ENCODE measurements around the gene PCNX2. TPM values are rescaled to one million over a fixed set of nuclear protein-coding genes. Genes with fewer than 3 reads are reported as not detected.

PCNX2 gene
- polyA plus RNA-seq, 3 donors, result 1.6 to 2.1 (median 1.8) TPM

GRCh38 chr1:233277637-233278606, 17.6 kb downstream of the PCNX2 start:
- no peak overlapping the region for H3K27ac ChIP-seq (ENCODE audit: low read depth, low read length)
- WGBS, 3 donors, result 74 to 81% (median 78%) methylated on average over 7 of the region's 7 CpGs

GRCh38 chr1:233269656-233270055, 25.9 kb downstream of the PCNX2 start:
- H3K27ac ChIP-seq (ENCODE audit: low read depth, low read length), result no peak overlapping the region
- 33 to 57% (median 37%) methylated on average over 2 of the region's 2 CpGs for WGBS, 3 donors

GRCh38 chr1:233268389-233269022, 27.0 kb downstream of the PCNX2 start:
- 82 to 96% (median 90%) methylated on average over 3 of the region's 3 CpGs for WGBS, 3 donors
- no peak overlapping the region for H3K27ac ChIP-seq (ENCODE audit: low read depth, low read length)

- no peak overlapping the region for H3K27ac ChIP-seq (ENCODE audit: low read depth, low read length)
- 84 to 92% (median 90%) methylated on average over 5 of the region's 5 CpGs for WGBS, 3 donors
Measured at GRCh38 chr1:233261695-233262094, 33.8 kb downstream of the PCNX2 start.

GRCh38 chr1:233261206-233261605, 34.3 kb downstream of the PCNX2 start:
- WGBS, 3 donors, result 50 to 88% (median 52%) methylated on average over 3 of the region's 3 CpGs
- H3K27ac ChIP-seq (ENCODE audit: low read depth, low read length), result no peak overlapping the region

- H3K27ac ChIP-seq (ENCODE audit: low read depth, low read length), result no peak overlapping the region
- 70 to 92% (median 86%) methylated on average over 6 of the region's 6 CpGs for WGBS, 3 donors
Measured at GRCh38 chr1:233257786-233258185, 37.7 kb downstream of the PCNX2 start.

- no peak overlapping the region for H3K27ac ChIP-seq (ENCODE audit: low read depth, low read length)
- 92 to 95% (median 93%) methylated on average over 2 of the region's 2 CpGs for WGBS, 3 donors
Measured at GRCh38 chr1:233256789-233257188, 38.7 kb downstream of the PCNX2 start.

- no peak overlapping the region for H3K27ac ChIP-seq (ENCODE audit: low read depth, low read length)
- WGBS, 3 donors, result 95 to 100% (median 97%) methylated on average over 1 of the region's 1 CpG
Measured at GRCh38 chr1:233256191-233256590, 39.3 kb downstream of the PCNX2 start.

GRCh38 chr1:233255145-233255544, 40.4 kb downstream of the PCNX2 start:
- no peak overlapping the region for H3K27ac ChIP-seq (ENCODE audit: low read depth, low read length)
- 90 to 94% (median 91%) methylated on average over 5 of the region's 5 CpGs for WGBS, 3 donors

GRCh38 chr1:233253832-233254331, 41.6 kb downstream of the PCNX2 start:
- H3K27ac ChIP-seq (ENCODE audit: low read depth, low read length), result no peak overlapping the region
- 52 to 91% (median 79%) methylated on average over 1 of the region's 1 CpG for WGBS, 3 donors

- 95 to 98% (median 98%) methylated on average over 4 of the region's 4 CpGs for WGBS, 3 donors
- no peak overlapping the region for H3K27ac ChIP-seq (ENCODE audit: low read depth, low read length)
Measured at GRCh38 chr1:233253231-233253831, 42.2 kb downstream of the PCNX2 start.

GRCh38 chr1:233252441-233252840, 43.1 kb downstream of the PCNX2 start:
- 17 to 63% (median 27%) methylated on average over 2 of the region's 2 CpGs for WGBS, 3 donors
- H3K27ac ChIP-seq (ENCODE audit: low read depth, low read length), result no peak overlapping the region

- WGBS, 3 donors, result 88 to 91% (median 89%) methylated on average over 4 of the region's 4 CpGs
- H3K27ac ChIP-seq (ENCODE audit: low read depth, low read length), result no peak overlapping the region
Measured at GRCh38 chr1:233251201-233251720, 44.3 kb downstream of the PCNX2 start.

GRCh38 chr1:233248014-233248413, 47.5 kb downstream of the PCNX2 start:
- 90 to 95% (median 94%) methylated on average over 6 of the region's 6 CpGs for WGBS, 3 donors
- H3K27ac ChIP-seq (ENCODE audit: low read depth, low read length), result no peak overlapping the region

GRCh38 chr1:233246965-233247364, 48.6 kb downstream of the PCNX2 start:
- 74 to 80% (median 74%) methylated on average over 5 of the region's 5 CpGs for WGBS, 3 donors
- no peak overlapping the region for H3K27ac ChIP-seq (ENCODE audit: low read depth, low read length)

GRCh38 chr1:233245191-233245765, 50.2 kb downstream of the PCNX2 start:
- 77 to 96% (median 87%) methylated on average over 8 of the region's 8 CpGs for WGBS, 3 donors
- H3K27ac ChIP-seq (ENCODE audit: low read depth, low read length), result no peak overlapping the region

GRCh38 chr1:233244183-233244582, 51.3 kb downstream of the PCNX2 start:
- WGBS, 3 donors, result 68 to 88% (median 69%) methylated on average over 6 of the region's 6 CpGs
- H3K27ac ChIP-seq (ENCODE audit: low read depth, low read length), result no peak overlapping the region

- H3K27ac ChIP-seq (ENCODE audit: low read depth, low read length), result no peak overlapping the region
- WGBS, 3 donors, result 10 to 51% (median 12%) methylated on average over 4 of the region's 4 CpGs
Measured at GRCh38 chr1:233242827-233243483, 52.6 kb downstream of the PCNX2 start.
